ENCODE results near the gene MOB3A. TPM values are rescaled to one million over a fixed set of nuclear protein-coding genes. Genes with fewer than 3 reads are reported as not detected.

MOB3A gene
- total and polyA plus RNA-seq, 2 of the 8 experiments (the other 6 are each of a cell fraction or from before 2014, with no cell fraction given): 9.2 to 9.6 TPM

DNA sequence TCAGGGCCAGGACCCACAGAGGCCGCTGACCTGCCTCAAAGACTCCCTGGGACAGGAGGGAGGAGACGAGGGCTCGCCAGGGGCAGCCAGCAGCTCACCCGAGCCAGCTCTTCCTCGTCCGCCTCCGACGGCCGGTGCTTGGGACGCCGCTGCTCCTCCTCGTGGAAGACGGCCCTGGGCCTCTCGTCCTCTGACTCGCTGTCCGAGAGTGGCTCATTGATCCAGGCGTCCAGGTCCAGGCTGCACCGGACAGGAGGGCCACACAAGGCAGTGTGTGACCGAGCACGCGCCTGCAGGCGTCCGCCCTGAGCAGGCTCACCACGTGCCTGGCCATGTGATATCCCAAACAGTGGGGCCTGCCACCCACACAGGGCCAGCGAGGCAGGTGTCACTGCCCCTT, 20.4 kb upstream of the MOB3A start:
- CTCF ChIA-PET (ENCODE audit: partially characterized antibody): interaction anchor here (0.9 kb wide), 1 partner anchor 42 kb away, joined by 3 read pairs; no protein-coding TSS in a partner anchor
- DNase-seq (ENCODE audit: low read depth in 1 of 2, low spot score in 2 of 2): no peak
- no peaks in the 10 kb centered on the region for H3K4me1 ChIP-seq (replicated peaks in 1 of 4; ENCODE audit: control insufficient read depth in 3 of 4, insufficient read depth in 4 of 4, low read length in 3 of 4)
- H4K5ac ChIP-seq (ENCODE audit: insufficient read length, low read depth, low read length): no peak overlapping the region
- peaks cover 12 to 30% of the 10 kb centered on the region in 2 experiments for H4K20me1 ChIP-seq (replicated peaks in 1 of 2; ENCODE audit: control insufficient read depth in 1 of 2, insufficient read depth in 2 of 2, low read length in 2 of 2)
- H4K91ac ChIP-seq (replicated peaks; ENCODE audit: insufficient read length, low read length): no peak overlapping the region
- H4K8ac ChIP-seq (ENCODE audit: extremely low read depth, insufficient read depth, low read length): no peak overlapping the region
- no peak overlapping the region for H3K4me3 ChIP-seq (ENCODE audit: extremely low read depth in 1 of 4, insufficient read depth in 2 of 4, low read depth in 3 of 4, low read length in 4 of 4)
- no peaks in the 10 kb centered on the region for H3K79me2 ChIP-seq (ENCODE audit: control insufficient read depth in 1 of 2, insufficient read depth in 2 of 2, low read length in 2 of 2)
- H2BK20ac ChIP-seq (ENCODE audit: low read length): no peak overlapping the region
- no peak overlapping the region for H2BK12ac ChIP-seq (ENCODE audit: low read depth, low read length)
- no peak for TF ChIP-seq SIN3A (conservative IDR thresholded peaks at IDR 0.05 in 1 of 2, IDR thresholded peaks at IDR 0.05 in 1 of 2; ENCODE audit: low read depth in 1 of 2, low read length in 2 of 2)
- TF ChIP-seq FOSL1 (IDR thresholded peaks at IDR 0.05; ENCODE audit: insufficient read depth, low read depth, low read length): no peak
- no peak for TF ChIP-seq KDM5A (IDR thresholded peaks at IDR 0.05; ENCODE audit: low read length)
- no peak for TF ChIP-seq BCL11A (IDR thresholded peaks at IDR 0.05; ENCODE audit: low read depth in 2 of 2, low read length in 2 of 2)
- no peak for TF ChIP-seq PHF8 (conservative IDR thresholded peaks at IDR 0.05; ENCODE audit: low read depth, low read length)
- TF ChIP-seq SP4 (IDR thresholded peaks at IDR 0.05; ENCODE audit: low read length): no peak
- TF ChIP-seq BRCA1 (IDR thresholded peaks at IDR 0.05; ENCODE audit: low read depth, low read length): no peak
- TF ChIP-seq POLR2A (IDR thresholded peaks at IDR 0.05; ENCODE audit: control extremely low read depth in 1 of 2, low read depth in 2 of 2, low read length in 2 of 2): no peak
- TF ChIP-seq SAP30 (IDR thresholded peaks at IDR 0.05; ENCODE audit: insufficient read depth, insufficient replicate concordance, low read length): no peak
- TF ChIP-seq JUND (IDR thresholded peaks at IDR 0.05; ENCODE audit: low read length): no peak
- TF ChIP-seq POLR2AphosphoS5 (IDR thresholded peaks at IDR 0.05; ENCODE audit: low read depth, low read length): no peak
- TF ChIP-seq CEBPB (IDR thresholded peaks at IDR 0.05; ENCODE audit: low read depth, low read length): no peak
- no peak for TF ChIP-seq KDM4A (IDR thresholded peaks at IDR 0.05; ENCODE audit: low read depth, low read length, severe bottlenecking)
- TF ChIP-seq RXRA (IDR thresholded peaks at IDR 0.05; ENCODE audit: insufficient read depth, low read depth, low read length): no peak
- TF ChIP-seq BACH1 (IDR thresholded peaks at IDR 0.05; ENCODE audit: low read length): no peak
- no peak overlapping the region for H2BK120ac ChIP-seq (replicated peaks; ENCODE audit: low read depth, low read length)
- no peak overlapping the region for H2BK5ac ChIP-seq (ENCODE audit: low read depth, low read length)
- no peak overlapping the region for H3K23ac ChIP-seq (ENCODE audit: insufficient read length)
- H3K4ac ChIP-seq (replicated peaks; ENCODE audit: insufficient read length, low read depth, low read length): no peak overlapping the region
- POLR2A ChIA-PET (ENCODE audit: partially characterized antibody): interaction anchor here (1.1 kb wide), 1 partner anchor 10 kb away, joined by 3 read pairs; no protein-coding TSS in a partner anchor
- no peak overlapping the region for H3K27ac ChIP-seq (ENCODE audit: low read depth, low read length)
- peaks cover 4% of the 10 kb centered on the region for H3K79me1 ChIP-seq (ENCODE audit: low read depth, low read length)
- H3K4me2 ChIP-seq (ENCODE audit: insufficient read depth in 1 of 2, low read depth in 2 of 2, low read length in 2 of 2): no peak overlapping the region
- no peak overlapping the region for H3K14ac ChIP-seq (ENCODE audit: insufficient read length)
- H2AK5ac ChIP-seq (ENCODE audit: low read depth, low read length): no peak overlapping the region
- H3K36me3 ChIP-seq (ENCODE audit: control insufficient read depth in 2 of 4, insufficient read depth in 4 of 4, low read length in 3 of 4): peaks cover 64 to 93% (median 85%) of the 10 kb centered on the region in 4 experiments
- no peak overlapping the region for H3K56ac ChIP-seq (replicated peaks; ENCODE audit: insufficient read length, low read depth, low read length)
- no peak overlapping the region for H2AFZ ChIP-seq (ENCODE audit: low read length)
- H3K27me3 ChIP-seq (replicated peaks in 1 of 4; ENCODE audit: control insufficient read depth in 3 of 4, extremely low read depth in 1 of 4, insufficient read depth in 3 of 4, low read length in 3 of 4): no peaks in the 10 kb centered on the region
- no peak overlapping the region for H2BK15ac ChIP-seq (ENCODE audit: low read length)
- H3K23me2 ChIP-seq (ENCODE audit: low read depth, low read length): no peaks in the 10 kb centered on the region
- no peak overlapping the region for H3K18ac ChIP-seq (ENCODE audit: extremely low read depth, low read length)
- no peak overlapping the region for H3K9ac ChIP-seq (replicated peaks in 1 of 4; ENCODE audit: extremely low read depth in 1 of 4, low read depth in 3 of 4, low read length in 3 of 4)
- no peak for FAIRE-seq
- 97% methylated on average over 20 of the region's 25 CpGs; no CpG with 5 or more reads in 1 of the 2 experiments for WGBS, 2 experiments (ENCODE audit: extremely low coverage in 1 of 2, insufficient coverage in 1 of 2, insufficient read length in 1 of 2, insufficient replicate concordance in 2 of 2, low coverage in 1 of 2, low lambda C conversion rate in 2 of 2, missing lambda C conversion rate in 1 of 2)
- H3K9me3 ChIP-seq (ENCODE audit: insufficient read depth in 2 of 2, low read depth in 1 of 2, low read length in 1 of 2): no peaks in the 10 kb centered on the region

Data from H1 (cell line).